IMR-90 (cell line): Measurements from ENCODE around the gene EIF3I. TPM values are rescaled to one million over a fixed set of nuclear protein-coding genes. Genes with fewer than 3 reads are reported as not detected.

Experiments
- ATAC-seq: fragments of 200-7000 bp; cut with Tn5 transposase; 2 replicates; pipeline ENCODE4 v1.9.1; 2020; ENCODE audit warnings: low read depth, mild to moderate bottlenecking, moderate library complexity
- BruUV-seq: library from RNA; stranded (reverse); fragments of 400-500 nt; replicated peaks from 2 replicates; lab custom pipeline; 2021; lab: Mats Ljungman, UMichigan
- CTCF ChIA-PET: fragments of 300-600 bp; formaldehyde crosslinking; extraction: SDS; loops from one replicate; lab custom pipeline; 2021; ENCODE audit warnings: antibody characterized with exemption; lab: Yijun Ruan, JAX
- POLR2A ChIA-PET: fragments of 300-600 bp; sonication (Branson Sonifier 250); formaldehyde crosslinking; loops from one replicate; lab custom pipeline; 2022; ENCODE audit warnings: antibody characterized with exemption; ENCODE audit not compliant: unreplicated experiment; lab: Charles Lee
- DNase-seq: peaks from one replicate; pipeline ENCODE4 v3.0.0; 2013
- H2AFZ ChIP-seq: replicated peaks from 2 replicates; pipeline ENCODE3; 2013; ENCODE audit warnings: low read length, mild to moderate bottlenecking; ENCODE audit not compliant: poor library complexity
- H2AK5ac ChIP-seq: 2 replicates; pipeline ENCODE4 v1.6.1; 2013; ENCODE audit warnings: low read depth, low read length, inconsistent platforms
- H2AK9ac ChIP-seq: replicated peaks from 2 replicates; pipeline ENCODE3; 2013; ENCODE audit warnings: mild to moderate bottlenecking, low read depth, low read length, moderate library complexity; ENCODE audit not compliant: poor library complexity
- H2BK120ac ChIP-seq: 2 replicates; pipeline ENCODE4 v1.6.1; 2013; ENCODE audit warnings: low read depth, low read length, inconsistent platforms
- H2BK15ac ChIP-seq: 3 replicates; pipeline ENCODE4 v1.6.1; 2013; ENCODE audit warnings: low read depth, low read length, inconsistent platforms
- H2BK20ac ChIP-seq: 2 replicates; pipeline ENCODE4 v1.6.1; 2013; ENCODE audit warnings: low read depth, mild to moderate bottlenecking, inconsistent platforms, low read length, moderate library complexity
- H2BK5ac ChIP-seq: 2 replicates; pipeline ENCODE4 v1.6.1; 2013; ENCODE audit warnings: mild to moderate bottlenecking, low read depth, low read length, inconsistent platforms; ENCODE audit not compliant: poor library complexity, severe bottlenecking
- H3K14ac ChIP-seq: replicated peaks from 2 replicates; pipeline ENCODE4 v1.6.1; 2013; ENCODE audit warnings: low read depth, low read length, inconsistent platforms
- H3K18ac ChIP-seq: 2 replicates; pipeline ENCODE4 v1.6.1; 2013; ENCODE audit warnings: low read depth, low read length, control low read depth
- H3K23ac ChIP-seq: 2 replicates; pipeline ENCODE4 v1.6.1; 2013; ENCODE audit warnings: low read depth, low read length, inconsistent platforms
- H3K27ac ChIP-seq: 2 replicates; pipeline ENCODE4 v1.5.1; 2013; ENCODE audit warnings: mild to moderate bottlenecking, control low read depth, low read length; ENCODE audit not compliant: insufficient read depth
- H3K27me3 ChIP-seq: 2 replicates; pipeline ENCODE4 v1.6.1; 2013; ENCODE audit warnings: low read length; ENCODE audit not compliant: control insufficient read depth, insufficient read depth
- H3K36me3 ChIP-seq: 2 replicates; pipeline ENCODE4 v1.6.1; 2013; ENCODE audit warnings: low read length, mixed read lengths; ENCODE audit not compliant: control insufficient read depth, insufficient read depth
- H3K4ac ChIP-seq: 2 replicates; pipeline ENCODE4 v1.6.1; 2013; ENCODE audit warnings: low read depth, low read length, inconsistent platforms
- H3K4me1 ChIP-seq: 2 replicates; pipeline ENCODE4 v1.6.1; 2013; ENCODE audit warnings: low read length, mixed read lengths; ENCODE audit not compliant: control insufficient read depth, insufficient read depth
- H3K4me2 ChIP-seq: 2 replicates; pipeline ENCODE4 v1.6.1; 2013; ENCODE audit warnings: low read depth, mild to moderate bottlenecking, control low read depth, low read length, moderate library complexity
- H3K4me3 ChIP-seq: 2 replicates; pipeline ENCODE4 v1.5.1; 2013; ENCODE audit warnings: low read depth, mild to moderate bottlenecking, control low read depth, low read length, moderate library complexity; ENCODE audit not compliant: insufficient read depth
- H3K56ac ChIP-seq: 2 replicates; pipeline ENCODE4 v1.6.1; 2013; ENCODE audit warnings: low read length, inconsistent platforms; ENCODE audit not compliant: insufficient read depth; ENCODE audit errors: extremely low read depth
- H3K79me1 ChIP-seq, 2 experiments: 2 replicates each; pipeline ENCODE4 v1.6.1; 2013; ENCODE audit warnings: low read length in 2 of 2, inconsistent platforms in 1 of 2, low read depth in 1 of 2
- H3K9ac ChIP-seq: 2 replicates; pipeline ENCODE4 v1.6.1; 2013; ENCODE audit warnings: low read depth, low read length, control low read depth
- H3K9me1 ChIP-seq: 2 replicates; pipeline ENCODE4 v1.6.1; 2013; ENCODE audit warnings: low read length, inconsistent platforms; ENCODE audit not compliant: insufficient read depth
- H3K9me3 ChIP-seq: 2 replicates; pipeline ENCODE4 v1.6.1; 2013; ENCODE audit warnings: low read length; ENCODE audit not compliant: control insufficient read depth, insufficient read depth
- H4K20me1 ChIP-seq: 2 replicates; pipeline ENCODE4 v1.6.1; 2013; ENCODE audit warnings: low read length, inconsistent platforms; ENCODE audit not compliant: insufficient read depth
- H4K5ac ChIP-seq: 2 replicates; pipeline ENCODE4 v1.6.1; 2013; ENCODE audit warnings: mild to moderate bottlenecking, low read depth, low read length, control low read depth
- H4K8ac ChIP-seq, 2 experiments: 2 replicates each; pipeline ENCODE4 v1.6.1; 2013; ENCODE audit warnings: low read depth in 2 of 2, low read length in 2 of 2, control low read depth in 1 of 2, inconsistent platforms in 1 of 2
- H4K91ac ChIP-seq: 2 replicates; pipeline ENCODE4 v1.6.1; 2013; ENCODE audit warnings: low read depth, low read length, inconsistent platforms; ENCODE audit not compliant: insufficient read depth
- BHLHE40 ChIP-seq: fragments of 150-350 bp; IDR thresholded peaks from 2 replicates; pipeline ENCODE4 v1.6.1; 2016; ENCODE audit warnings: mild to moderate bottlenecking, low read depth, low read length
- CHD1 ChIP-seq: IDR thresholded peaks from 2 replicates; pipeline ENCODE4 v1.6.1; 2012; ENCODE audit warnings: low read depth, low read length, improper control_type of control experiment
- CTCF ChIP-seq: conservative IDR thresholded peaks from 2 replicates; pipeline ENCODE4 v1.5.1; 2012; ENCODE audit warnings: mild to moderate bottlenecking, low read depth, low read length, improper control_type of control experiment
- ELK1 ChIP-seq: fragments of 150-350 bp; IDR thresholded peaks from 2 replicates; pipeline ENCODE4 v1.6.1; 2016; ENCODE audit warnings: low read depth, mild to moderate bottlenecking, low read length, moderate library complexity, borderline replicate concordance
- MAZ ChIP-seq: IDR thresholded peaks from 2 replicates; pipeline ENCODE4 v1.6.1; 2012; ENCODE audit warnings: low read depth, mild to moderate bottlenecking, low read length, improper control_type of control experiment, moderate library complexity, borderline replicate concordance
- MXI1 ChIP-seq: IDR thresholded peaks from 2 replicates; pipeline ENCODE4 v1.6.1; 2012; ENCODE audit warnings: low read depth, mild to moderate bottlenecking, low read length, moderate library complexity, borderline replicate concordance
- NFE2L2 ChIP-seq: fragments of 150-350 bp; IDR thresholded peaks from 2 replicates; pipeline ENCODE4 v1.6.1; 2016; ENCODE audit warnings: low read depth, mild to moderate bottlenecking, low read length
- POLR2A ChIP-seq: IDR thresholded peaks from 2 replicates; pipeline ENCODE4 v1.6.1; 2012; ENCODE audit warnings: mild to moderate bottlenecking, low read depth, low read length
- RAD21 ChIP-seq: IDR thresholded peaks from 2 replicates; pipeline ENCODE4 v1.6.1; 2012; ENCODE audit warnings: low read length, improper control_type of control experiment
- RCOR1 ChIP-seq: IDR thresholded peaks from 2 replicates; pipeline ENCODE4 v1.6.1; 2012; ENCODE audit warnings: mild to moderate bottlenecking, low read length, improper control_type of control experiment; ENCODE audit not compliant: insufficient replicate concordance
- USF2 ChIP-seq: fragments of 150-350 bp; IDR thresholded peaks from 2 replicates; pipeline ENCODE4 v1.6.1; 2017; ENCODE audit warnings: mild to moderate bottlenecking, antibody characterized with exemption, low read length, low read depth
- WGBS, 2 experiments: methylation state at CpG; one replicate each; pipeline versions ENCODE4 v1.1.5 to v1.1.7; 2013; ENCODE audit warnings: missing lambda C conversion rate in 2 of 2; ENCODE audit not compliant: insufficient read length in 1 of 2; ENCODE audit errors: extremely low coverage in 2 of 2; 5-methylcytosine and 5-hydroxymethylcytosine counted together
- dilution Hi-C: fragments of 300-500 bp; cut with HindIII; formaldehyde crosslinking; loops from one replicate; pipeline ENCODE4 v1.14.3; 2018; ENCODE audit warnings: low sequenced_read_pairs; ENCODE audit not compliant: unreplicated experiment
- in situ Hi-C: fragments of 300-500 bp; cut with MboI; formaldehyde crosslinking; loops from 3 replicates; pipeline ENCODE4 v1.14.3; 2019; ENCODE audit warnings: low sequenced_read_pairs, inconsistent platforms, mixed read lengths
- intact Hi-C: fragments of 100-400 bp; cut with micrococcal nuclease; formaldehyde crosslinking; loops from 2 replicates; pipeline ENCODE4 v1.10.0; 2022
- polyA plus RNA-seq, 3 experiments: library from polyadenylated mRNA; depleted of rRNA; stranded (reverse); fragments of >200 nt; gene quantifications; 2 replicates each; pipeline ENCODE4 v1.2.3, GENCODE V29; 2012; ENCODE audit warnings: low replicate concordance in 1 of 3
- total RNA-seq: library from RNA; depleted of rRNA; stranded (reverse); fragments of >200 nt; gene quantifications from 2 replicates; pipeline ENCODE4 v1.2.3, GENCODE V29; 2012

EIF3I gene
- total and polyA plus RNA-seq, 2 of the 4 experiments (the other 2 are of a cell fraction), result 469 to 716 TPM

- Histone ChIP-seq H3K14ac (no peak overlapping the region), H3K27ac (no peak overlapping the region), H2BK120ac (peak overlapping the region; percentile 68; the same call in 1 of the 2 replicates), H4K20me1 (no peaks in the 10 kb centered on the region), H3K27me3 (no peaks in the 10 kb centered on the region), H2BK15ac (no peak overlapping the region), H3K23ac (no peak overlapping the region), H3K4me2 (no peak overlapping the region), H3K9me1 (peaks cover 19% of the 10 kb centered on the region), H3K79me1 (peaks cover 0 to 35% of the 10 kb centered on the region in 2 experiments; a peak in 2 of 4 replicates), H2BK5ac (no peak overlapping the region), H2AK5ac (peak overlapping the region; percentile 51; the same call in 1 of the 2 replicates), H3K4me1 (peaks cover 18% of the 10 kb centered on the region), H4K91ac (peak overlapping the region; percentile 50), H4K5ac (no peak overlapping the region), H3K18ac (no peak overlapping the region), H3K56ac (no peak overlapping the region), H4K8ac (no peak overlapping the region), H2AFZ (peak overlapping the region; percentile 89), H3K9ac (no peak overlapping the region), H3K36me3 (peaks cover 2% of the 10 kb centered on the region; the same call in 1 of the 2 replicates), H3K9me3 (no peaks in the 10 kb centered on the region), H2BK20ac (no peak overlapping the region), H3K4me3 (no peak overlapping the region), H3K4ac (no peak overlapping the region), H2AK9ac (peak overlapping the region; percentile 92)
- ATAC-seq, result no peak
- ChIA-PET CTCF (interaction anchor here (1.7 kb wide), 1 partner anchor 24 kb away, joined by 5 read pairs; no protein-coding TSS in a partner anchor), POLR2A (no interaction called here)
- dilution Hi-C loops, result no loop called here
- no peak for DNase-seq
- no peak for TF ChIP-seq RCOR1
- TF ChIP-seq BHLHE40, result no peak
- TF ChIP-seq NFE2L2, result no peak
- TF ChIP-seq CTCF, result no peak
- no peak for TF ChIP-seq MAZ
- no peak for TF ChIP-seq POLR2A
- no peak for TF ChIP-seq ELK1
- no peak for TF ChIP-seq CHD1
- no peak for TF ChIP-seq USF2
- TF ChIP-seq MXI1, result no peak
- no peak for TF ChIP-seq RAD21
- BruUV-seq, result no TSS peak
- intact Hi-C loops, result no loop called here
- in situ Hi-C loops, result no loop called here
- no CpG with 5 or more reads among the region's 4 CpGs for WGBS, 2 experiments
Measured at GRCh38 chr1:32239337-32239736, 17.1 kb downstream of the EIF3I start.
